ENCODE measurements around the gene OSBPL6.
A peak's percentile ranks its signal among the peaks of the same experiment; 100 is the strongest.

OSBPL6 gene

GRCh38 chr2:178247250-178247649 lies 52.9 kb downstream of the OSBPL6 start:
- no peak for DNase-seq (ENCODE audit: low read depth, low spot score)
- TF ChIP-seq CTCF (IDR thresholded peaks at IDR 0.05; ENCODE audit: low read depth, low read length), result no peak
- no peak overlapping the region for H3K4me3 ChIP-seq (ENCODE audit: low read depth, low read length)
- in situ Hi-C loops (cut with HindIII; ENCODE audit: low sequenced_read_pairs), result no loop called here

GRCh38 chr2:178250429-178250828 lies 56.1 kb downstream of the OSBPL6 start:
- in situ Hi-C loops (cut with HindIII; ENCODE audit: low sequenced_read_pairs), result no loop called here
- no peak for DNase-seq (ENCODE audit: low read depth, low spot score)
- TF ChIP-seq CTCF (IDR thresholded peaks at IDR 0.05; ENCODE audit: low read depth, low read length), result no peak
- H3K4me3 ChIP-seq (ENCODE audit: low read depth, low read length), result no peak overlapping the region

- TF ChIP-seq CTCF (IDR thresholded peaks at IDR 0.05; ENCODE audit: low read depth, low read length), result no peak
- DNase-seq (ENCODE audit: low read depth, low spot score), result no peak
- in situ Hi-C loops (cut with HindIII; ENCODE audit: low sequenced_read_pairs), result no loop called here
- H3K4me3 ChIP-seq (ENCODE audit: low read depth, low read length), result no peak overlapping the region
Measured at GRCh38 chr2:178251151-178251955, 57.0 kb downstream of the OSBPL6 start.

- no peak overlapping the region for H3K4me3 ChIP-seq (ENCODE audit: low read depth, low read length)
- DNase-seq (ENCODE audit: low read depth, low spot score), result peak; percentile 33
- in situ Hi-C loops (cut with HindIII; ENCODE audit: low sequenced_read_pairs), result no loop called here
- TF ChIP-seq CTCF (IDR thresholded peaks at IDR 0.05; ENCODE audit: low read depth, low read length), result no peak
Measured at GRCh38 chr2:178256382-178257042, 62.2 kb downstream of the OSBPL6 start.

GRCh38 chr2:178257127-178257526 lies 62.8 kb downstream of the OSBPL6 start:
- in situ Hi-C loops (cut with HindIII; ENCODE audit: low sequenced_read_pairs), result no loop called here
- TF ChIP-seq CTCF (IDR thresholded peaks at IDR 0.05; ENCODE audit: low read depth, low read length), result no peak
- no peak overlapping the region for H3K4me3 ChIP-seq (ENCODE audit: low read depth, low read length)
- no peak for DNase-seq (ENCODE audit: low read depth, low spot score)

- in situ Hi-C loops (cut with HindIII; ENCODE audit: low sequenced_read_pairs), result no loop called here
- TF ChIP-seq CTCF (IDR thresholded peaks at IDR 0.05; ENCODE audit: low read depth, low read length), result no peak
- peak; percentile 38 for DNase-seq (ENCODE audit: low read depth, low spot score)
- H3K4me3 ChIP-seq (ENCODE audit: low read depth, low read length), result no peak overlapping the region
Measured at GRCh38 chr2:178258916-178259315, 64.6 kb downstream of the OSBPL6 start.
